A673 (cell line): Measurements from ENCODE around the gene PLPPR3.

Experiments
- EZH2 ChIP-seq: fragments of 200-600 bp; sonication (generic); IDR thresholded peaks from 2 replicates; pipeline ENCODE4 v1.6.1; 2017; ENCODE audit warnings: borderline replicate concordance, low read depth, mild to moderate bottlenecking, mixed read lengths, antibody characterized with exemption, low read length; ENCODE audit not compliant: poor library complexity, severe bottlenecking
- TF ChIP-seq, protein P1 (sequence below): fragments of 300-800, 200-600 bp; sonication (generic); conservative IDR thresholded peaks from 2 replicates; pipeline ENCODE4 v1.5.1; 2017; ENCODE audit warnings: low read depth, mild to moderate bottlenecking, antibody characterized with exemption, low read length, moderate library complexity, mixed read lengths

DNA sequence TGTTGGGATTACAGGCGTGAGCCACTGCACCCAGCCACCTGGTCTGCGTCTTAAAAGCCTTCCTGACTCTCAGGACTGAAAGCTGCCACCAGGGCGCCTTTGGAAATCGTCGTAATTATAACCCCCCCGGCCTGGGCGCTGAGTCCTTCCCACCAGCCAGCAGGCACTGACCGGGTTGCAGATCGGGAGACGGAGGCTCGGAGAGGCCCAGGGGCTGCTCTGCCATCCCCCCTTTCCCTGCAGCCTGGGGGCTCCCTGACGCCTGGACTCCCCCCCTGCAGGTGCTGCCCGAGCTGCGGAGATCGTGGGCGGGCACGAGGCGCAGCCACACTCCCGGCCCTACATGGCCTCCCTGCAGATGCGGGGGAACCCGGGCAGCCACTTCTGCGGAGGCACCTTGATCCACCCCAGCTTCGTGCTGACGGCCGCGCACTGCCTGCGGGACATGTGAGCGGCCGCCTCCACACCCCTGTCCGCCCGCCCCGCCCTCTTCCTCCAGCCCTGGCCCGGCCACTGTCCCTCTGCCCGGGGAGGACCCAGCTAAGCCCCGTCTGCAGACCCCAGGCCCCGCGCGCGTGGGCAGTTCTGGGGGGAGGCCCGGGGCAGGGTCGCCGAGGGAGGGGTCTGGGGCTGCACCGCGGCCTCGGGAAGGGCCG lies 21.6 kb upstream of the PLPPR3 start:
- TF ChIP-seq EZH2 = no peak
- TF ChIP-seq, protein P1, sequence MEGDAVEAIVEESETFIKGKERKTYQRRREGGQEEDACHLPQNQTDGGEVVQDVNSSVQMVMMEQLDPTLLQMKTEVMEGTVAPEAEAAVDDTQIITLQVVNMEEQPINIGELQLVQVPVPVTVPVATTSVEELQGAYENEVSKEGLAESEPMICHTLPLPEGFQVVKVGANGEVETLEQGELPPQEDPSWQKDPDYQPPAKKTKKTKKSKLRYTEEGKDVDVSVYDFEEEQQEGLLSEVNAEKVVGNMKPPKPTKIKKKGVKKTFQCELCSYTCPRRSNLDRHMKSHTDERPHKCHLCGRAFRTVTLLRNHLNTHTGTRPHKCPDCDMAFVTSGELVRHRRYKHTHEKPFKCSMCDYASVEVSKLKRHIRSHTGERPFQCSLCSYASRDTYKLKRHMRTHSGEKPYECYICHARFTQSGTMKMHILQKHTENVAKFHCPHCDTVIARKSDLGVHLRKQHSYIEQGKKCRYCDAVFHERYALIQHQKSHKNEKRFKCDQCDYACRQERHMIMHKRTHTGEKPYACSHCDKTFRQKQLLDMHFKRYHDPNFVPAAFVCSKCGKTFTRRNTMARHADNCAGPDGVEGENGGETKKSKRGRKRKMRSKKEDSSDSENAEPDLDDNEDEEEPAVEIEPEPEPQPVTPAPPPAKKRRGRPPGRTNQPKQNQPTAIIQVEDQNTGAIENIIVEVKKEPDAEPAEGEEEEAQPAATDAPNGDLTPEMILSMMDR = no peak
